Measurements from ENCODE around the gene TMEM33.

The TMEM33 gene

DNA sequence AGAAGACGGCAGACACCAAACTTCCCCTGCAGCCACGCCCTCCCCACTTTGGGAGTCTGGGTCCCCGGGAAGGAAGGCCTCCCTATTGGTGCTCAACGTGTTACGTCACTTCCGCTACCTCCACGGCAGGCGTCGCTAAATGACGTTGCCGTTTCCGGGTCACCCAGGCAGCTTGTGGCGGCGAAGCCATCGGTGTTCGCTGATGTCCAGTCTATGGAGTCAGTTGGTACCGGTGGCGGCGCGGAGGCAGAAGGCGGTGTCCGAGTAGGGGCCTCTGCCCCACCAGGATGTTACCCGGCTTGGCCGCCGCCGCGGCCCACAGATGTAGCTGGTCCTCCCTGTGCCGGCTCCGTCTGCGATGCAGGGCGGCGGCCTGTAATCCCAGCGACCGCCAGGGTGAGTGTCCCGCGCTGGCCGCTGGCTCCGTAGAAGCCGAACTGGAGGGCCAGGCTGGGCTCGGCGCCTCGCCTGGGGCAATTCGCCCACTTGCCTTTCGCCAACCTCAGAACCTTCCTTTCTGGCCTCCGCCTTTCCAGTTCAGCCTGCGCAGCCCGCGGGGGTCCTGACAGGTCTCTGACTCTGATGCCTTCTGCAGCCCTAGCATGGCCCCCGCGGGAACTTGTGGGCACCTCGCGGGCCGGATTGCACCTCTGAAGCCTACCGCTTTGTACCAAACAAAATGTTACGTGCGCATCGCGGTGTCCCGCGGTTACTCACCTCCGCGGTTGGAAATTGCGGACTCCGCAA lies 55.3 kb downstream of the TMEM33 start, which contains the start of gene SLC30A9 (continued):
- TF ChIP-seq KLF1 (tag by site-specific recombination; IDR thresholded peaks at IDR 0.05): peak; percentile 20; the same call in 1 of the 2 replicates
- TF ChIP-seq, protein P1, sequence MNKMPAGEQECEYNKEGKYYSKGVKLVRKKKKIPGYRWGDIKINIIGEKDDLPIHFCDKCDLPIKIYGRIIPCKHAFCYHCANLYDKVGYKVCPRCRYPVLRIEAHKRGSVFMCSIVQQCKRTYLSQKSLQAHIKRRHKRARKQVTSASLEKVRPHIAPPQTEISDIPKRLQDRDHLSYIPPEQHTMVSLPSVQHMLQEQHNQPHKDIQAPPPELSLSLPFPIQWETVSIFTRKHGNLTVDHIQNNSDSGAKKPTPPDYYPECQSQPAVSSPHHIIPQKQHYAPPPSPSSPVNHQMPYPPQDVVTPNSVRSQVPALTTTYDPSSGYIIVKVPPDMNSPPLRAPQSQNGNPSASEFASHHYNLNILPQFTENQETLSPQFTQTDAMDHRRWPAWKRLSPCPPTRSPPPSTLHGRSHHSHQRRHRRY (tag by site-specific recombination; IDR thresholded peaks at IDR 0.05): no peak
- no peak for TF ChIP-seq ZNF626 (tag by site-specific recombination; IDR thresholded peaks at IDR 0.05)
- TF ChIP-seq ZNF555 (tag by site-specific recombination; conservative IDR thresholded peaks at IDR 0.05): no peak
- TF ChIP-seq, protein P2, sequence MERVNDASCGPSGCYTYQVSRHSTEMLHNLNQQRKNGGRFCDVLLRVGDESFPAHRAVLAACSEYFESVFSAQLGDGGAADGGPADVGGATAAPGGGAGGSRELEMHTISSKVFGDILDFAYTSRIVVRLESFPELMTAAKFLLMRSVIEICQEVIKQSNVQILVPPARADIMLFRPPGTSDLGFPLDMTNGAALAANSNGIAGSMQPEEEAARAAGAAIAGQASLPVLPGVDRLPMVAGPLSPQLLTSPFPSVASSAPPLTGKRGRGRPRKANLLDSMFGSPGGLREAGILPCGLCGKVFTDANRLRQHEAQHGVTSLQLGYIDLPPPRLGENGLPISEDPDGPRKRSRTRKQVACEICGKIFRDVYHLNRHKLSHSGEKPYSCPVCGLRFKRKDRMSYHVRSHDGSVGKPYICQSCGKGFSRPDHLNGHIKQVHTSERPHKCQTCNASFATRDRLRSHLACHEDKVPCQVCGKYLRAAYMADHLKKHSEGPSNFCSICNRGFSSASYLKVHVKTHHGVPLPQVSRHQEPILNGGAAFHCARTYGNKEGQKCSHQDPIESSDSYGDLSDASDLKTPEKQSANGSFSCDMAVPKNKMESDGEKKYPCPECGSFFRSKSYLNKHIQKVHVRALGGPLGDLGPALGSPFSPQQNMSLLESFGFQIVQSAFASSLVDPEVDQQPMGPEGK (tag by site-specific recombination; IDR thresholded peaks at IDR 0.05): peak; percentile 36; the same call in 1 of the 2 replicates
- no peak for TF ChIP-seq ZNF621 (tag by site-specific recombination; IDR thresholded peaks at IDR 0.05)
- TF ChIP-seq, protein P3, sequence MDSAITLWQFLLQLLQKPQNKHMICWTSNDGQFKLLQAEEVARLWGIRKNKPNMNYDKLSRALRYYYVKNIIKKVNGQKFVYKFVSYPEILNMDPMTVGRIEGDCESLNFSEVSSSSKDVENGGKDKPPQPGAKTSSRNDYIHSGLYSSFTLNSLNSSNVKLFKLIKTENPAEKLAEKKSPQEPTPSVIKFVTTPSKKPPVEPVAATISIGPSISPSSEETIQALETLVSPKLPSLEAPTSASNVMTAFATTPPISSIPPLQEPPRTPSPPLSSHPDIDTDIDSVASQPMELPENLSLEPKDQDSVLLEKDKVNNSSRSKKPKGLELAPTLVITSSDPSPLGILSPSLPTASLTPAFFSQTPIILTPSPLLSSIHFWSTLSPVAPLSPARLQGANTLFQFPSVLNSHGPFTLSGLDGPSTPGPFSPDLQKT (IDR thresholded peaks at IDR 0.05; ENCODE audit: borderline replicate concordance, low read depth, low read length): peak; percentile 52; the same call in 1 of the 2 replicates
- no peak for TF ChIP-seq ZNF610 (tag by site-specific recombination; IDR thresholded peaks at IDR 0.05; ENCODE audit: borderline replicate concordance)
- no peak for TF ChIP-seq ZNF202 (tag by site-specific recombination; IDR thresholded peaks at IDR 0.05; ENCODE audit: borderline replicate concordance)
- TF ChIP-seq REPIN1 (tag by site-specific recombination; IDR thresholded peaks at IDR 0.05; ENCODE audit: low read depth): no peak
- TF ChIP-seq ZNF529 (tag by site-specific recombination; IDR thresholded peaks at IDR 0.05; ENCODE audit: insufficient replicate concordance): no peak
- TF ChIP-seq ZNF776 (tag by site-specific recombination; IDR thresholded peaks at IDR 0.05; ENCODE audit: borderline replicate concordance): no peak
- TF ChIP-seq ZNF391 (tag by site-specific recombination; IDR thresholded peaks at IDR 0.05; ENCODE audit: borderline replicate concordance, low read depth): no peak
- TF ChIP-seq, protein P4, sequence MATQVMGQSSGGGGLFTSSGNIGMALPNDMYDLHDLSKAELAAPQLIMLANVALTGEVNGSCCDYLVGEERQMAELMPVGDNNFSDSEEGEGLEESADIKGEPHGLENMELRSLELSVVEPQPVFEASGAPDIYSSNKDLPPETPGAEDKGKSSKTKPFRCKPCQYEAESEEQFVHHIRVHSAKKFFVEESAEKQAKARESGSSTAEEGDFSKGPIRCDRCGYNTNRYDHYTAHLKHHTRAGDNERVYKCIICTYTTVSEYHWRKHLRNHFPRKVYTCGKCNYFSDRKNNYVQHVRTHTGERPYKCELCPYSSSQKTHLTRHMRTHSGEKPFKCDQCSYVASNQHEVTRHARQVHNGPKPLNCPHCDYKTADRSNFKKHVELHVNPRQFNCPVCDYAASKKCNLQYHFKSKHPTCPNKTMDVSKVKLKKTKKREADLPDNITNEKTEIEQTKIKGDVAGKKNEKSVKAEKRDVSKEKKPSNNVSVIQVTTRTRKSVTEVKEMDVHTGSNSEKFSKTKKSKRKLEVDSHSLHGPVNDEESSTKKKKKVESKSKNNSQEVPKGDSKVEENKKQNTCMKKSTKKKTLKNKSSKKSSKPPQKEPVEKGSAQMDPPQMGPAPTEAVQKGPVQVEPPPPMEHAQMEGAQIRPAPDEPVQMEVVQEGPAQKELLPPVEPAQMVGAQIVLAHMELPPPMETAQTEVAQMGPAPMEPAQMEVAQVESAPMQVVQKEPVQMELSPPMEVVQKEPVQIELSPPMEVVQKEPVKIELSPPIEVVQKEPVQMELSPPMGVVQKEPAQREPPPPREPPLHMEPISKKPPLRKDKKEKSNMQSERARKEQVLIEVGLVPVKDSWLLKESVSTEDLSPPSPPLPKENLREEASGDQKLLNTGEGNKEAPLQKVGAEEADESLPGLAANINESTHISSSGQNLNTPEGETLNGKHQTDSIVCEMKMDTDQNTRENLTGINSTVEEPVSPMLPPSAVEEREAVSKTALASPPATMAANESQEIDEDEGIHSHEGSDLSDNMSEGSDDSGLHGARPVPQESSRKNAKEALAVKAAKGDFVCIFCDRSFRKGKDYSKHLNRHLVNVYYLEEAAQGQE (tag by site-specific recombination; IDR thresholded peaks at IDR 0.05): no peak
- TF ChIP-seq ZNF140 (tag by site-specific recombination; IDR thresholded peaks at IDR 0.05): no peak
- TF ChIP-seq ZNF473 (tag by site-specific recombination; IDR thresholded peaks at IDR 0.05): no peak
- TF ChIP-seq, protein P5, sequence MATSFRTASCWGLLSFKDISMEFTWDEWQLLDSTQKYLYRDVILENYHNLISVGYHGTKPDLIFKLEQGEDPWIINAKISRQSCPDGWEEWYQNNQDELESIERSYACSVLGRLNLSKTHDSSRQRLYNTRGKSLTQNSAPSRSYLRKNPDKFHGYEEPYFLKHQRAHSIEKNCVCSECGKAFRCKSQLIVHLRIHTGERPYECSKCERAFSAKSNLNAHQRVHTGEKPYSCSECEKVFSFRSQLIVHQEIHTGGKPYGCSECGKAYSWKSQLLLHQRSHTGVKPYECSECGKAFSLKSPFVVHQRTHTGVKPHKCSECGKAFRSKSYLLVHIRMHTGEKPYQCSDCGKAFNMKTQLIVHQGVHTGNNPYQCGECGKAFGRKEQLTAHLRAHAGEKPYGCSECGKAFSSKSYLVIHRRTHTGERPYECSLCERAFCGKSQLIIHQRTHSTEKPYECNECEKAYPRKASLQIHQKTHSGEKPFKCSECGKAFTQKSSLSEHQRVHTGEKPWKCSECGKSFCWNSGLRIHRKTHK (tag by site-specific recombination; IDR thresholded peaks at IDR 0.05): no peak
- TF ChIP-seq ZNF366 (tag by site-specific recombination; conservative IDR thresholded peaks at IDR 0.05): no peak
- TF ChIP-seq TCF7L2 (IDR thresholded peaks at IDR 0.05; ENCODE audit: borderline replicate concordance, low read depth, low read length): no peak
- TF ChIP-seq ZNF112 (tag by site-specific recombination; IDR thresholded peaks at IDR 0.05): no peak
- peak; percentile 99 for TF ChIP-seq ZNF629 (tag by site-specific recombination; IDR thresholded peaks at IDR 0.05)
- TF ChIP-seq ZNF560 (tag by site-specific recombination; IDR thresholded peaks at IDR 0.05; ENCODE audit: borderline replicate concordance): no peak
- TF ChIP-seq ZNF19 (tag by site-specific recombination; IDR thresholded peaks at IDR 0.05; ENCODE audit: low read depth): no peak
- TF ChIP-seq GLIS2 (tag by site-specific recombination; IDR thresholded peaks at IDR 0.05): peak; percentile 56; the same call in 1 of the 2 replicates
- no peak for TF ChIP-seq ZBTB1 (tag by site-specific recombination; IDR thresholded peaks at IDR 0.05)
